Kidney epithelial cell (primary cell): ENCODE data around the gene HERC3. TPM values are rescaled to one million over a fixed set of nuclear protein-coding genes. Genes with fewer than 3 reads are reported as not detected.

ENCODE experiments used
- DNase-seq: peaks from one replicate; pipeline ENCODE4 v3.0.0-alpha.2; 2010; ENCODE audit warnings: low read depth
- H3K27me3 ChIP-seq: 2 replicates; pipeline ENCODE4 v1.6.0; 2011; ENCODE audit warnings: low read length; ENCODE audit not compliant: control insufficient read depth, insufficient read depth
- H3K36me3 ChIP-seq: 2 replicates; pipeline ENCODE4 v1.5.1; 2011; ENCODE audit warnings: low read length; ENCODE audit not compliant: control insufficient read depth, insufficient read depth
- H3K4me3 ChIP-seq: 2 replicates; pipeline ENCODE4 v1.5.1; 2011; ENCODE audit warnings: low read depth, mild to moderate bottlenecking, control low read depth, low read length
- total RNA-seq: library from RNA; depleted of rRNA; stranded (reverse); fragments of >200 nt; gene quantifications from 2 replicates; pipeline ENCODE4 v1.2.3, GENCODE V29; 2015
- TF ChIP-seq, protein P1 (sequence below): IDR thresholded peaks from 2 replicates; pipeline ENCODE4 v1.5.1; 2011; ENCODE audit warnings: mild to moderate bottlenecking, moderate library complexity, low read length, control low read depth, inconsistent platforms; ENCODE audit not compliant: insufficient read depth, poor library complexity, severe bottlenecking

Gene HERC3
- total RNA-seq, 1 donor from 2014 or later: 7.2 TPM

DNA sequence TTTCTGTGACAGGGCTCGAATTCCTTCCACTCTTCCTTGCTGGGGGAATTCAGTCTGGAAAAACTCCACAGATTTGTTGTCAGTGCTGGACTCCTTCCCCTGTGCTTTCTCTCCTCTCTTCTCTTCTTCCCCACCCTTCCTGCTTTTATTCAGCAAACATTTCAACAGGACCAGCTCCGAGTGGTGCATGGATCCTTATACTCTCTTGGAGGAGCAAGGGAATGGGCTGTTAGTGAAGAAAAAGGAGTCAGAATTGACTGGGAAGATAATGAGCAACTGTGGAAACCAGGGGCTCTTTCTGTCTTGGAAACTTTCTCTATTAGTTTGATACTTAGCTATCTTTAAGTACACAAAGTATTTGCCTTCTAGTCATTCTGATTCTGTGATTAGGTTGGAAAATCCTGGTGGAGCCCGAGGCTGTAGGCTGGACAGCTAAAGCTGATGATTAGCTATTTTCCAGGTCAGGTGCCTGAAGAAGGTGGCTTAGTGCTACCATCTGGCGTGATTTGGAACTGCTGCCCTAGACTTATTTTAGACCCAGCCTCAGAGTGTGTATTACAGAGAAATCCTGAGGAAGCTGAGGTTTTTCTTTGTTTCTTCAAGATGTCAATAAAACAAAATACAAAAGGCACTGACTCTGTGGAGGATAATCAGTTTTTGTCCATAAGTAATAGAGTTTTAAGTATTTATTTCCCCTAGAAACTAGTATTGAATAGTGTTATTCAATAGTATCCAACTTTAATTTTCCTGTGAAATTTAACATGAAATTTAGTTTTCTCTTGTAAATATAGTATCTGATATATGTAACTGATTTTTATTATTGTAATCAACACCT is 67.0 kb downstream of the HERC3 start:
- Histone ChIP-seq H3K36me3 (no peaks in the 10 kb centered on the region), H3K27me3 (no peaks in the 10 kb centered on the region), H3K4me3 (no peak overlapping the region)
- peak; percentile 45 for DNase-seq
- TF ChIP-seq, protein P1, sequence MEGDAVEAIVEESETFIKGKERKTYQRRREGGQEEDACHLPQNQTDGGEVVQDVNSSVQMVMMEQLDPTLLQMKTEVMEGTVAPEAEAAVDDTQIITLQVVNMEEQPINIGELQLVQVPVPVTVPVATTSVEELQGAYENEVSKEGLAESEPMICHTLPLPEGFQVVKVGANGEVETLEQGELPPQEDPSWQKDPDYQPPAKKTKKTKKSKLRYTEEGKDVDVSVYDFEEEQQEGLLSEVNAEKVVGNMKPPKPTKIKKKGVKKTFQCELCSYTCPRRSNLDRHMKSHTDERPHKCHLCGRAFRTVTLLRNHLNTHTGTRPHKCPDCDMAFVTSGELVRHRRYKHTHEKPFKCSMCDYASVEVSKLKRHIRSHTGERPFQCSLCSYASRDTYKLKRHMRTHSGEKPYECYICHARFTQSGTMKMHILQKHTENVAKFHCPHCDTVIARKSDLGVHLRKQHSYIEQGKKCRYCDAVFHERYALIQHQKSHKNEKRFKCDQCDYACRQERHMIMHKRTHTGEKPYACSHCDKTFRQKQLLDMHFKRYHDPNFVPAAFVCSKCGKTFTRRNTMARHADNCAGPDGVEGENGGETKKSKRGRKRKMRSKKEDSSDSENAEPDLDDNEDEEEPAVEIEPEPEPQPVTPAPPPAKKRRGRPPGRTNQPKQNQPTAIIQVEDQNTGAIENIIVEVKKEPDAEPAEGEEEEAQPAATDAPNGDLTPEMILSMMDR: peak; percentile 82

DNA sequence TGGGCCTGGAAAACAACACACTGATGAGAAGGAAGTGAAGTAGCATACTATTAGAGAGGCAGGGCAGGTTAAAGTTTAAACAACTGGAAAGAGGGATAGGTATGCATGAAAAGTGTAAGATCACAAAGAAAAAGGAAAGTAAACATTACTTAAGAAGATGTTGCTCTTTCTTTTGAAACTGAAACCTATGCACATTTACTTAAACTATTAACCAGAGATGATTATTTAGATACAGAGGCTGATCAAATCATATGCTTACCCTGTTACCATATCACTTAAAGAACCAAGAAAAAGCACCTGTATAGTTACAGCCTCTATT is 67.6 kb downstream of the HERC3 start:
- Histone ChIP-seq H3K4me3 (no peak overlapping the region), H3K27me3 (no peaks in the 10 kb centered on the region), H3K36me3 (no peaks in the 10 kb centered on the region)
- TF ChIP-seq, protein P1: no peak
- no peak for DNase-seq

DNA sequence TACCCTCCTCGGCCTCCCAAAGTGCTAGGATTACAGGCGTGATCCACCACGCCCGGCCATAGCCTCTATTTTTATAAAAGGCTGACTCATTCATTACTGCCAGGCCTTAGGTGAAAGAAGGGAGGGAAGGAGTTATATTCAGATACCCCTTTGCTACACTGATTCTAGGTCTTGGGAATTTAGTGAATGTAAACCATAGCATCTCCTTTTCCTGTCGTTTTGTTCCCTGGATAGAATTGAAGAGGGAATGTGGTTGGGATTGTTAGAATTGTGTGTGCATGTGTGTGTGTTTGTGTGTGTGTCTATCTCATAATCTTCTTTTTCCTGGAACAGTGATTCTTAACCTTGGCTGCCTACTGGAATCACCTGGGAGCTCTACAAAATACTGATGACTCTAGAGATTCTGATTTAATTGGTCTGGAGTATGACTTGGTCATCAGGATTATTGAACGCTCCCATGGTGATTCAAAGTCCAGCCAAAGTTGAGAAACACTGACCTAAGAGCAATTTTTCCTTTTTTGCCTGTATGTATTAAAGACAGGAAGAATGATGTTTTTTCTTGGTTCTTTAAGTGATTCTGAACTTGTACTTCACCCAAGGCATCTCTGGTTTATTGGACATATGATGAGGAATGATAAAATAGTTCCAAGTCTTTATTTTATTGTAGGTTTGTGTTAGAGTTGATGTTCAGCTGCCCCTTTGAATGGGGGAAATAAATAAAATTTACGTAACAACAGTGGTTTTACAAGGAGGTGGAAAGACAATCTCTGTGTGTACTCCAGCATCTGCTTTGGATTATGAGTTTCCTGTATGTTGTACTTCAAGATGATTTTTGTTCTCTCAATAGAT is 68.4 kb downstream of the HERC3 start:
- TF ChIP-seq, protein P1: no peak
- DNase-seq: no peak
- Histone ChIP-seq H3K27me3 (no peaks in the 10 kb centered on the region), H3K36me3 (no peaks in the 10 kb centered on the region), H3K4me3 (no peak overlapping the region)

DNA sequence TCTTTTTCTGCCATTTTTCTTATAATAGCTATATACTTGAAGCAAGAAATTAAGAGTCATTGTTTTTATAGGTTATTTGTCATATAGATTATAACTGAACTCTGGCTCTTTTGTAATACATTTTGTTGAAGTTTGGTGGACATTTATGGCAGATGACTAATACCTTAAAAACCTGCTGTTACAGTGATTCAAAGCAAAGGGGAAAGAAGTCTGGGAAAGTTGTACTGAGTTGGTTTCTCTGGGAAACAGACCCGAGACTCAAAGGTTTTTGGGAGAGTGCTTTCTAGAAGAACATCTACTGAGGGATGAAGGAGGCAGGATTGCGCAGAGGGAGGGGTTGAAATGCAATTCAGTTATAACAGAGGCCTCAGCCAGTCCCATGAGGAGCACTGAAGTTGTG is 69.5 kb downstream of the HERC3 start:
- no peak for DNase-seq
- Histone ChIP-seq H3K36me3 (no peaks in the 10 kb centered on the region), H3K4me3 (no peak overlapping the region)

DNA sequence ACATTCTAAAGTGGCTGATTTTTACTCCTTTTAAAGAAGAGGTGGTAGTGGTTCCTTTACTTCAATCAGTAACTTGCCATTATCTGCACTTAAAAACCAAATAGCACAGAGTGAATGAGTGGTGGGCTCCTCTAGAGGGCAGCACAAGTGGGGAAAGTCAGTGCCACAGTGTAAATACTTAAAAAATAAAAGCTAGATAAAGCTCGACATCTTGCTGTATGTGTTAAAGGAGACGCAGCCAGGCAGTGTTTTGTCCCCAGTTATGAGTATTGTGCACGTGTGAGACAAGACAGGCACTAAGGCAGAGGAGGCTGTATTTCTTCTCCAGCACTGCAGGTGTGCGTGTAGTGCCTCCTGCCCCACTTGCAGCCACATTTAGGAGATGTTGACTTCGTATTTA is 80.7 kb downstream of the HERC3 start:
- DNase-seq: no peak
- Histone ChIP-seq H3K27me3 (no peaks in the 10 kb centered on the region), H3K4me3 (no peak overlapping the region), H3K36me3 (no peaks in the 10 kb centered on the region)
- TF ChIP-seq, protein P1: peak; percentile 78

More for the DNA sequence above, 69.5 kb downstream of the HERC3 start:
- TF ChIP-seq, protein P1: no peak
- H3K27me3 ChIP-seq: no peaks in the 10 kb centered on the region
